Peyer's patch (tissue), 4 donors: ENCODE results near the gene BHLHA9. TPM values are rescaled to one million over a fixed set of nuclear protein-coding genes. Genes with fewer than 3 reads are reported as not detected.

Experiments
- DNase-seq, 3 donors: peaks; one replicate each; pipeline ENCODE4 v3.0.0-alpha.2; 2017 to 2019
- H3K27ac ChIP-seq, 4 donors: fragments of 200-600 bp; sonication (generic); one replicate each; pipeline ENCODE4 v1.5.1; 2016 to 2019
- H3K27me3 ChIP-seq, 2 donors: fragments of 200-600 bp; sonication (generic); one replicate each; pipeline ENCODE4 v1.5.1; 2019
- H3K36me3 ChIP-seq, 3 donors: fragments of 200-600 bp; sonication (generic); one replicate each; pipeline ENCODE4 v1.5.1; 2016 to 2019
- H3K4me1 ChIP-seq, 4 donors: fragments of 200-600 bp; sonication (generic); one replicate each; pipeline ENCODE4 v1.5.1; 2016 to 2019
- H3K4me3 ChIP-seq, 4 donors: fragments of 200-600 bp; sonication (generic); 1 replicate in 3 of 4; 2 replicates in 1 of 4; pipeline ENCODE4 v1.5.1; 2016 to 2019; ENCODE audit warnings: mild to moderate bottlenecking in 1 of 4
- H3K9me3 ChIP-seq, 4 donors: fragments of 200-600 bp; sonication (generic); one replicate each; pipeline ENCODE4 v1.5.1; 2016 to 2019; ENCODE audit warnings: mild to moderate bottlenecking in 1 of 4
- POLR2A ChIP-seq, 2 donors: fragments of 450-650 bp; IDR thresholded peaks; one replicate each; pipeline ENCODE4 v1.5.1; 2017; ENCODE audit warnings: antibody characterized with exemption in 2 of 2, mild to moderate bottlenecking in 2 of 2, moderate library complexity in 2 of 2
- total RNA-seq, 4 donors: library from RNA; depleted of rRNA; stranded (reverse); fragments of >200 nt; gene quantifications; one replicate each; pipeline ENCODE4 v1.1.0, GENCODE V29; 2016
- TF ChIP-seq, protein P1 (sequence below), 6 experiments: fragments of 450-650 bp in 4 of 6; fragments of 200-600 bp in 2 of 6; sonication (generic) in 1 of 6; IDR thresholded peaks; one replicate each; pipeline ENCODE4 v1.5.1; 2017 to 2019; ENCODE audit warnings: antibody characterized with exemption in 6 of 6, mild to moderate bottlenecking in 3 of 6, moderate library complexity in 1 of 6

BHLHA9 gene
- total RNA-seq, 4 donors from 2014 or later: not detected

DNA sequence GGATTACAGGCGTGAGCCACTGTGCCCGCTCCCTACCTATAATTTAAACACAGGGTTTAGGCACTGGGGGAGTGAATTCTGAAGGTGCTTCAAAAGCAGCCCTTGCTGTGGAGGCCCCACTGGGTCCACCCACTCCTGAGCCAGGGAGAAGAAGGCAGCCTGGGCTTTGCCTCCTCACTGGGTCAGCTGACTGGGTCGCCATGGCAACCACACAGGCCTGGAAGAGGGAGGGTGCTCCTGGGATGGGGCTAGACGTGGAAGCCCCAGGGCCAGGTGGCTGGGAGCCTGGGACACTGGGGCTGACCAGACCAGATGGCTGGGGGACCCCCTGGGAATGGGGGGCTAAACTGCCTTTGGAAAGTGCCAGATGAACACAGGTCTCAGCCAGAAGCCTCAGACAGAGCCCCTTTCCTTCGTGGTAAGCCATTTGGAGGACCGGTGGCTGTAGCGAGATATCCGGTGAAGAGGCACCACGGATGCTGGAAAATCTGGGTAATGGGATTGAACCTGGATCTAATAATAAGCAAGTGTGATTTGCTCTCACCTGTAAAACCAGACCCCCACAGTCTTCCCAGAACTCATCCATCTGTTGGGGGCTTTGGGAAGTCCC is 42.1 kb downstream of the BHLHA9 start:
- Histone ChIP-seq H3K27me3 (no peaks in the 10 kb centered on the region), H3K36me3 (no peaks in the 10 kb centered on the region), H3K4me3 (no peak overlapping the region), H3K9me3 (no peaks in the 10 kb centered on the region), H3K27ac (no peak overlapping the region), H3K4me1 (no peaks in the 10 kb centered on the region)
- no peak for DNase-seq
- TF ChIP-seq POLR2A (IDR thresholded peaks at IDR 0.05): no peak
- TF ChIP-seq, protein P1, sequence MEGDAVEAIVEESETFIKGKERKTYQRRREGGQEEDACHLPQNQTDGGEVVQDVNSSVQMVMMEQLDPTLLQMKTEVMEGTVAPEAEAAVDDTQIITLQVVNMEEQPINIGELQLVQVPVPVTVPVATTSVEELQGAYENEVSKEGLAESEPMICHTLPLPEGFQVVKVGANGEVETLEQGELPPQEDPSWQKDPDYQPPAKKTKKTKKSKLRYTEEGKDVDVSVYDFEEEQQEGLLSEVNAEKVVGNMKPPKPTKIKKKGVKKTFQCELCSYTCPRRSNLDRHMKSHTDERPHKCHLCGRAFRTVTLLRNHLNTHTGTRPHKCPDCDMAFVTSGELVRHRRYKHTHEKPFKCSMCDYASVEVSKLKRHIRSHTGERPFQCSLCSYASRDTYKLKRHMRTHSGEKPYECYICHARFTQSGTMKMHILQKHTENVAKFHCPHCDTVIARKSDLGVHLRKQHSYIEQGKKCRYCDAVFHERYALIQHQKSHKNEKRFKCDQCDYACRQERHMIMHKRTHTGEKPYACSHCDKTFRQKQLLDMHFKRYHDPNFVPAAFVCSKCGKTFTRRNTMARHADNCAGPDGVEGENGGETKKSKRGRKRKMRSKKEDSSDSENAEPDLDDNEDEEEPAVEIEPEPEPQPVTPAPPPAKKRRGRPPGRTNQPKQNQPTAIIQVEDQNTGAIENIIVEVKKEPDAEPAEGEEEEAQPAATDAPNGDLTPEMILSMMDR (IDR thresholded peaks at IDR 0.05): no peak

DNA sequence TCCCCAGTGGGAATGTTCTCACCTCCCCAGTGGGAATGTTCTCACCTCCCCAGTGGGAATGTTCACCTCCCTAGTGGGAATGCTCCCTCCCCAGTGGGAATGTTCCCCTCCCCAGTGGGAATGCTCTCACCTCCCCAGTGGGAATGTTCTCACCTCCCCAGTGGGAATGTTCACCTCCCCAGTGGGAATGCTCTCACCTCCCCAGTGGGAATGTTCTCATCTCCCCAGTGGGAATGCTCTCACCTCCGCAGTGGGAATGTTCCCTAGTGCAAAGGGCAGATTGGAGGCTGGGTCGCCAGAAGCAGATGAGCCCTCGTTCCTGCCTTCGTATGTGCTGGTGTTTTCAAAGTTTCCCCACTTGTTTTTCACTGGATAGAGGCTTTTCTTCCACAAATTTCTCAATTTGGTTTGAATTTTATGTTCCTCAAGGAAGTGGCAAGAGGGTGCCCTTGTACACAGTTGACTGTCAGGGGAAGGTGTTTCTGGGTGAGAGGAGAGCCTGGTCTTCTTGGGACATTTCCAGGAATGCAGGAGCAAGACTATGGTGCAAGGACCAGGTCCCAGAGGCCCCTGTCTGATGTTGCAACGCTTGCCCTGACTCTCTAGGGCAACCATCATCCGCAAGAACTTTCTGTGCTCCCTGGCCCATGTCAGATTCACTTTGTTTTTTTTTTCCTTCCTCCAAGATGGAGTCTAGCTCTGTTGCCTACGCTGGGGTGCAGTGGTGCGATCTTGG is 43.2 kb downstream of the BHLHA9 start:
- H3K27ac ChIP-seq: no peak overlapping the region
- no peaks in the 10 kb centered on the region for H3K27me3 ChIP-seq
- no peak for DNase-seq
- no peaks in the 10 kb centered on the region for H3K9me3 ChIP-seq
- no peaks in the 10 kb centered on the region for H3K4me1 ChIP-seq
- no peak overlapping the region for H3K4me3 ChIP-seq
- no peaks in the 10 kb centered on the region for H3K36me3 ChIP-seq
- TF ChIP-seq, protein P1 (IDR thresholded peaks at IDR 0.05): no peak
- TF ChIP-seq POLR2A (IDR thresholded peaks at IDR 0.05): no peak

DNA sequence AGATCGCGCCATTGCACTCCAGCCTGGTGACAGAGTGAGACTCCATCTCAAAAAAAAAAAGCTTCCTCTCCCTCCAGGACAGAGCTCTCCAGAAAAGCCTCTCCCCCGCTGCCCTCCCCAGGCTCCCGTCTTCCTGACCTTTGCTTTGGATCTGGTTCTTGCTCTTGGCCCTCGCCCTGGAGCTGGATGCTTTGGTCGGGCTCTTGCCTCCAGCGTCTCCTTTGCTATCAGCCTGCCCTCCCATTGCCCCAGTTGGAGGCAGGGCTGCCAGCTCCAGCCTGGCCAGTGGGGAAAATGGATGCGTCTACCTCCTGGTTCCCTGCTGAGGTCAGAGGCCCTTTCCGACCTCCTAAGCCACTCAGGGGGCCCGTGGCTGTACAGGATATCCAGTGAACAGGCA is 45.2 kb downstream of the BHLHA9 start:
- no peaks in the 10 kb centered on the region for H3K27me3 ChIP-seq
- H3K36me3 ChIP-seq: no peaks in the 10 kb centered on the region
- H3K4me1 ChIP-seq: no peaks in the 10 kb centered on the region
- no peak overlapping the region for H3K4me3 ChIP-seq
- H3K27ac ChIP-seq: no peak overlapping the region
- no peak for DNase-seq
- no peaks in the 10 kb centered on the region for H3K9me3 ChIP-seq
- TF ChIP-seq POLR2A (IDR thresholded peaks at IDR 0.05): no peak
- TF ChIP-seq, protein P1 (IDR thresholded peaks at IDR 0.05): no peak

- no peaks in the 10 kb centered on the region for H3K36me3 ChIP-seq
- no peaks in the 10 kb centered on the region for H3K4me1 ChIP-seq
- H3K27ac ChIP-seq: no peak overlapping the region
- no peaks in the 10 kb centered on the region for H3K27me3 ChIP-seq
- TF ChIP-seq, protein P1 (IDR thresholded peaks at IDR 0.05): no peak
- TF ChIP-seq POLR2A (IDR thresholded peaks at IDR 0.05): no peak
- no peaks in the 10 kb centered on the region for H3K9me3 ChIP-seq
- no peak for DNase-seq
- no peak overlapping the region for H3K4me3 ChIP-seq
These were observed 45.7 kb downstream of the BHLHA9 start for GRCh38 chr17:1315891-1316403.

Other genes with a start within 250 kb of the BHLHA9 start
- gene ABR, start 90.5 kb upstream of the BHLHA9 start, total RNA-seq: 100 to 1,000 TPM; 220 to 753 (median 440) TPM
- gene TRARG1, start 9.2 kb downstream of the BHLHA9 start, total RNA-seq: under 1 TPM in 2 of 4 donors, not detected in 2; 0.35 to 0.40 TPM
- gene YWHAE, start 129.8 kb downstream of the BHLHA9 start, total RNA-seq: 100 to 1,000 TPM; 317 to 474 (median 395) TPM
- gene CRK, start 185.8 kb downstream of the BHLHA9 start, total RNA-seq: 10 to 100 TPM; 33.0 to 66.2 (median 59.5) TPM
- gene MYO1C, start 222.2 kb downstream of the BHLHA9 start, total RNA-seq: 100 to 1,000 TPM; 144 to 232 (median 179) TPM
- gene INPP5K, start 246.2 kb downstream of the BHLHA9 start, total RNA-seq: 100 to 1,000 TPM in 1 of 4 donors, 10 to 100 TPM in 3; 60.9 to 163 (median 64.7) TPM